Loucy (cell line): Measurements from ENCODE around the gene NXNL1.

Experiments used
- H2AFZ ChIP-seq: fragments of 200-600 bp; sonication (generic); 2 replicates; pipeline ENCODE4 v1.6.0; 2016; ENCODE audit warnings: antibody characterized with exemption, mild to moderate bottlenecking, low read length, moderate library complexity
- H3F3A ChIP-seq: fragments of 200-600 bp; 2 replicates; pipeline ENCODE4 v1.6.0; 2016; ENCODE audit warnings: antibody characterized with exemption, low read depth, mild to moderate bottlenecking
- H3K27me3 ChIP-seq: fragments of 200-600 bp; sonication (generic); 2 replicates; pipeline ENCODE4 v1.6.1; 2014; ENCODE audit warnings: low read length, mild to moderate bottlenecking; ENCODE audit not compliant: insufficient read depth, poor library complexity, severe bottlenecking
- H3K36me3 ChIP-seq: fragments of 200-600 bp; sonication (generic); 2 replicates; pipeline ENCODE4 v1.6.1; 2016; ENCODE audit warnings: low read length; ENCODE audit not compliant: insufficient read depth
- H3K4me1 ChIP-seq: fragments of 200-600 bp; sonication (generic); 2 replicates; pipeline ENCODE4 v1.5.1; 2014; ENCODE audit warnings: low read length, mild to moderate bottlenecking; ENCODE audit not compliant: insufficient read depth, poor library complexity, severe bottlenecking
- H3K4me2 ChIP-seq: fragments of 200-600 bp; sonication (generic); 2 replicates; pipeline ENCODE4 v1.6.0; 2014; ENCODE audit warnings: antibody characterized with exemption, low read length, low read depth, mild to moderate bottlenecking; ENCODE audit not compliant: poor library complexity, severe bottlenecking
- H3K4me3 ChIP-seq: fragments of 200-600 bp; sonication (generic); 2 replicates; pipeline ENCODE4 v1.5.1; 2014; ENCODE audit warnings: low read length, mild to moderate bottlenecking, mixed read lengths; ENCODE audit not compliant: poor library complexity, severe bottlenecking
- H3K79me2 ChIP-seq: fragments of 200-600 bp; sonication (generic); 2 replicates; pipeline ENCODE4 v1.6.1; 2014; ENCODE audit warnings: low read length; ENCODE audit not compliant: insufficient read depth
- H3K9ac ChIP-seq: fragments of 200-600 bp; sonication (generic); 2 replicates; pipeline ENCODE4 v1.6.0; 2014; ENCODE audit warnings: mild to moderate bottlenecking, low read depth, low read length, moderate library complexity; ENCODE audit not compliant: poor library complexity, severe bottlenecking
- H3K9me2 ChIP-seq: fragments of 200-600 bp; sonication (generic); replicated peaks from 2 replicates; pipeline ENCODE4 v1.6.1; 2016; ENCODE audit warnings: low read depth, low read length, mixed read lengths
- H3K9me3 ChIP-seq: fragments of 200-600 bp; sonication (generic); 2 replicates; pipeline ENCODE4 v1.6.1; 2014; ENCODE audit warnings: mild to moderate bottlenecking, antibody characterized with exemption, low read length, low read depth; ENCODE audit not compliant: insufficient read depth
- H4K20me1 ChIP-seq: fragments of 200-600 bp; sonication (generic); 2 replicates; pipeline ENCODE4 v1.6.0; 2014; ENCODE audit warnings: antibody characterized with exemption, low read length, mild to moderate bottlenecking; ENCODE audit not compliant: insufficient read depth, poor library complexity, severe bottlenecking
- EZH2phosphoT487 ChIP-seq: fragments of 200-600 bp; IDR thresholded peaks from 2 replicates; pipeline ENCODE4 v1.6.1; 2018; ENCODE audit warnings: antibody characterized with exemption, mild to moderate bottlenecking, moderate library complexity, borderline replicate concordance
- TF ChIP-seq, protein P1 (sequence below): fragments of 200-600 bp; sonication (generic); conservative IDR thresholded peaks from 2 replicates; pipeline ENCODE4 v1.5.1; 2014; ENCODE audit warnings: mild to moderate bottlenecking, antibody characterized with exemption, low read length

Gene NXNL1

DNA sequence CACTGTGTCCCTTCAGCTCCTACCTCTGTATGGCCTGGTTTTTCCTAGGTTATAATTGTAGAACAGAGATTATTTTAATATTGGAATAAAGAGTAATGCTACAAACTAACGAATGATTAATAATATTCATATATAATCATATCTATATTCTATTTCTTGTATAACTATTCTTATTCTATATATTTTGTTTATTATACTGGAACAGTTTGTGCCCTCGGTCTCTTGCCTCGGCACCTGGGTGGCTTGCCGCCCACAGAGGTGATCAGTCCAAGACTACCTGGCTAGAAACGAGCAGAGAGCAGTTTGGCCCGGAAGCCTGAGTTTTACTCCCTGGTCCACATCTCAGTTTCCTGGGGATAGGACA, 5.7 kb upstream of the NXNL1 start:
- H3K4me1 ChIP-seq: peaks cover 12% of the 10 kb centered on the region
- H2AFZ ChIP-seq: no peak overlapping the region
- H3F3A ChIP-seq: no peaks in the 10 kb centered on the region
- no peaks in the 10 kb centered on the region for H3K27me3 ChIP-seq
- TF ChIP-seq, protein P1, sequence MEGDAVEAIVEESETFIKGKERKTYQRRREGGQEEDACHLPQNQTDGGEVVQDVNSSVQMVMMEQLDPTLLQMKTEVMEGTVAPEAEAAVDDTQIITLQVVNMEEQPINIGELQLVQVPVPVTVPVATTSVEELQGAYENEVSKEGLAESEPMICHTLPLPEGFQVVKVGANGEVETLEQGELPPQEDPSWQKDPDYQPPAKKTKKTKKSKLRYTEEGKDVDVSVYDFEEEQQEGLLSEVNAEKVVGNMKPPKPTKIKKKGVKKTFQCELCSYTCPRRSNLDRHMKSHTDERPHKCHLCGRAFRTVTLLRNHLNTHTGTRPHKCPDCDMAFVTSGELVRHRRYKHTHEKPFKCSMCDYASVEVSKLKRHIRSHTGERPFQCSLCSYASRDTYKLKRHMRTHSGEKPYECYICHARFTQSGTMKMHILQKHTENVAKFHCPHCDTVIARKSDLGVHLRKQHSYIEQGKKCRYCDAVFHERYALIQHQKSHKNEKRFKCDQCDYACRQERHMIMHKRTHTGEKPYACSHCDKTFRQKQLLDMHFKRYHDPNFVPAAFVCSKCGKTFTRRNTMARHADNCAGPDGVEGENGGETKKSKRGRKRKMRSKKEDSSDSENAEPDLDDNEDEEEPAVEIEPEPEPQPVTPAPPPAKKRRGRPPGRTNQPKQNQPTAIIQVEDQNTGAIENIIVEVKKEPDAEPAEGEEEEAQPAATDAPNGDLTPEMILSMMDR: no peak
- TF ChIP-seq EZH2phosphoT487: no peak
- no peaks in the 10 kb centered on the region for H3K36me3 ChIP-seq
- H3K9ac ChIP-seq: no peak overlapping the region
- no peaks in the 10 kb centered on the region for H3K79me2 ChIP-seq
- no peaks in the 10 kb centered on the region for H3K9me3 ChIP-seq
- H3K4me3 ChIP-seq: no peak overlapping the region
- H4K20me1 ChIP-seq: no peaks in the 10 kb centered on the region
- no peak overlapping the region for H3K4me2 ChIP-seq
- H3K9me2 ChIP-seq: no peaks in the 10 kb centered on the region

DNA sequence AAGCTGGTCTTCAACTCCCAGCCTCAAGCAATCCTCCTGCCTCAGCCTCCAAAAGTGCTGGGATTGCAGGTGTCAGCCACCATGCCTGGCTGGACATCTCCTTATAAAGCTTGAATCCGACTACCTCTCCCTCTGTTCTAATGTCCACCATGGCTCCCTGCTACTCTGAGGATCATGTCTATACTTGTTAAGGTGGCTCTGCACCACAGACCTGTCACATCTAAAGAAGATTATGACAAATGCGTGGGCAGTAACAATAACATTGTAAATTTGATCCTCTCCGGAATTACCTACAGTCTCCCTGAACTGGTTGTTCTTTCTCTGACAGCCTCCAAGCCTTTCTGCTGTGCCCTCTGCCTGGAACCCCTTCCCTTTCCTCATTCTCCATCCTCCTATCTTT, 1.8 kb downstream of the NXNL1 start:
- no peak for TF ChIP-seq EZH2phosphoT487
- TF ChIP-seq, protein P1: no peak
- no peak overlapping the region for H2AFZ ChIP-seq
- H3K9ac ChIP-seq: no peak overlapping the region
- H4K20me1 ChIP-seq: no peaks in the 10 kb centered on the region
- H3K27me3 ChIP-seq: no peaks in the 10 kb centered on the region
- no peaks in the 10 kb centered on the region for H3K9me3 ChIP-seq
- H3K36me3 ChIP-seq: no peaks in the 10 kb centered on the region
- H3K79me2 ChIP-seq: no peaks in the 10 kb centered on the region
- H3K4me3 ChIP-seq: no peak overlapping the region
- H3K4me1 ChIP-seq: no peaks in the 10 kb centered on the region
- no peaks in the 10 kb centered on the region for H3F3A ChIP-seq
- no peaks in the 10 kb centered on the region for H3K9me2 ChIP-seq
- no peak overlapping the region for H3K4me2 ChIP-seq

DNA sequence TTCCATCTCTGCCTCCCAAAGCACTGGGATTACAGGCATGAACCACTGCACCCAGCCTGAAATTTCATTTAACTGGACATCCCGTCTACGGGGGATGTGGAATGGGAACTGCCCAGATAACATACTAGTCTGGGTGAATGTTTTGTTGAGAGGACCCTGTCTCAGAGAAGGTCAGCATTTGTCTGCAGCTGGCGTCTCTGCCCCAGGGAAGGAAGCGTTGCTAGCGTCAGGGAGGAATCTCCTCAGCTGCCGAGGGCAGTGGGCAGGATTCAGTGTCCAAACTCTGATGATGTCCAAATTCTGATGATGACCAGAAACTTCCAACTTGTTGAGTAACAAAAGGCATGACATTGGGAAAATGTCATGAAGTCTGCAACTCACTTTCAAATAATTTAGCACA, 3.1 kb downstream of the NXNL1 start:
- Histone ChIP-seq H3K4me2 (no peak overlapping the region), H3F3A (no peaks in the 10 kb centered on the region), H2AFZ (no peak overlapping the region), H4K20me1 (no peaks in the 10 kb centered on the region), H3K79me2 (no peaks in the 10 kb centered on the region), H3K27me3 (no peaks in the 10 kb centered on the region), H3K9me3 (no peaks in the 10 kb centered on the region), H3K9ac (no peak overlapping the region), H3K9me2 (no peaks in the 10 kb centered on the region), H3K4me3 (no peak overlapping the region), H3K4me1 (no peaks in the 10 kb centered on the region), H3K36me3 (no peaks in the 10 kb centered on the region)
- TF ChIP-seq, protein P1: no peak
- TF ChIP-seq EZH2phosphoT487: no peak
